OCI-LY3 (cell line): ENCODE results near the gene AHRR.
A peak's percentile ranks its signal among the peaks of the same experiment; 100 is the strongest.

Experiments
- H2AFZ ChIP-seq: fragments of 200-600, 300-600 bp; shearing (Covaris generic); 2 replicates; pipeline ENCODE4 v1.6.0; 2014; ENCODE audit warnings: antibody characterized with exemption, low read depth, low read length
- H3K27ac ChIP-seq: fragments of 200-600, 300-600 bp; sonication (generic); 2 replicates; pipeline ENCODE4 v1.5.1; 2014; ENCODE audit warnings: mild to moderate bottlenecking, low read length, moderate library complexity, mixed read lengths
- H3K27me3 ChIP-seq: fragments of 200-600, 300-600 bp; sonication (generic); 2 replicates; pipeline ENCODE4 v1.6.1; 2014; ENCODE audit warnings: low read depth, low read length, mixed read lengths
- H3K36me3 ChIP-seq: fragments of 200-600, 300-600 bp; sonication (generic); replicated peaks from 2 replicates; pipeline ENCODE3; 2014; ENCODE audit warnings: low read depth, low read length, mixed read lengths
- H3K4me1 ChIP-seq: fragments of 300-600, 200-600 bp; sonication (generic); 2 replicates; pipeline ENCODE4 v1.6.1; 2014; ENCODE audit warnings: low read length, mixed read lengths
- H3K4me2 ChIP-seq: fragments of 200-600, 300-600 bp; sonication (generic); 2 replicates; pipeline ENCODE4 v1.6.1; 2014; ENCODE audit warnings: low read length, mixed read lengths
- H3K4me3 ChIP-seq: fragments of 300-600, 200-600 bp; sonication (generic); 2 replicates; pipeline ENCODE4 v1.5.1; 2014; ENCODE audit warnings: antibody characterized with exemption, mild to moderate bottlenecking, low read length, moderate library complexity
- H3K79me2 ChIP-seq: fragments of 300-600, 200-600 bp; shearing (Covaris generic); 2 replicates; pipeline ENCODE4 v1.6.1; 2014; ENCODE audit warnings: mild to moderate bottlenecking, low read length, mixed read lengths
- H3K9ac ChIP-seq: fragments of 300-600, 200-600 bp; shearing (Covaris generic); 2 replicates; pipeline ENCODE4 v1.6.0; 2014; ENCODE audit warnings: mild to moderate bottlenecking, low read length, moderate library complexity
- H3K9me3 ChIP-seq: fragments of 200-600, 300-600 bp; shearing (Covaris generic); 2 replicates; pipeline ENCODE4 v1.6.1; 2014; ENCODE audit warnings: low read length, mixed read lengths; ENCODE audit not compliant: insufficient read depth
- H4K20me1 ChIP-seq: fragments of 200-600, 300-600 bp; sonication (generic); 2 replicates; pipeline ENCODE4 v1.6.1; 2016; ENCODE audit warnings: low read length, mixed read lengths; ENCODE audit not compliant: insufficient read depth
- EZH2phosphoT487 ChIP-seq: fragments of 200-600 bp; shearing (Covaris generic); IDR thresholded peaks from 2 replicates; pipeline ENCODE4 v1.6.1; 2018; ENCODE audit warnings: antibody characterized with exemption, mixed run types, low read depth
- TF ChIP-seq, protein P1 (sequence below): fragments of 200-600, 300-600 bp; sonication (generic); IDR thresholded peaks from 2 replicates; pipeline ENCODE4 v1.5.1; 2014; ENCODE audit warnings: antibody characterized with exemption, low read length, low read depth

AHRR gene

DNA sequence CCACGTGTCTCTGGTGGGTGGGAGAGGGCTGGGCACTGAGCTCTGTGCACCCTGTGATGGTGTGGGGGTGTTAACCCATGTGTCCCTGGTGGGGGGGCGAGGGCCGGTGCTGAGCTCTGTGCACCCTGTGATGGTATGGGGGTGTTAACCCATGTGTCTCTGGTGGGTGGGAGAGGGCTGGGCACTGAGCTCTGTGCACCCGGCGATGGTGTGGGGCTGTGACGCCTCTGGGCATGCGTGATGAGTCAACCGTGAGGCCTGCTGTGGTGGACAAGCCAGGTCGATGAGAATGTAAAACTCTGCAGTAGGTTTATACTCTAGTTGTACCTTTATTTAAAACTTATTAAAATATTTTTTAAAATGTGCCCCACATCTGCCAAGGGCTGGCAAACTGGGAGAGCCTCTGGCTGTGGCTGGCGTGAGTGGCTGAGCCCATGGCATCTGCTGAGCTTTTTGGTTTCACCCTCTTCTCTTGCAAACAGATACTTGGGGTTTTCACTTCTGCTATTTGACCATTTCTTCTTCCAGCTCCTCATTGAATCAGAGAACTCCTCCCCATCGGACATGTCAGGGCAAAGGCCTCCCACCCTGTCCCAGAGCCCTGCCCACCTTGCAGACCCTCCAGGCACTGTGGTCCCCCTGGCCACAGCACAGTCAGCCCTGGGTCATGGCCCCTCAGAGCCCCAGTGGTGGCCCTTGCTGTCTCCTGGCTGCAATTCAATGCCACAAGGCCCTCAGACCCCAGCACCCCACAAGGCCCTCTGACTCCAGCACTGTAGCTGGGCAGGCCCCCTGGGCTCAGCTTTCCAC lies 103.0 kb downstream of the AHRR start:
- Histone ChIP-seq H3K79me2 (no peaks in the 10 kb centered on the region), H3K9ac (peak overlapping the region; percentile 73), H3K4me2 (peak overlapping the region; percentile 65), H3K9me3 (no peaks in the 10 kb centered on the region), H3K27ac (peak overlapping the region; percentile 95), H3K36me3 (no peaks in the 10 kb centered on the region), H3K4me1 (peaks cover 29% of the 10 kb centered on the region), H3K27me3 (no peaks in the 10 kb centered on the region), H4K20me1 (no peaks in the 10 kb centered on the region), H2AFZ (no peak overlapping the region), H3K4me3 (peak overlapping the region; percentile 34; the same call in 1 of the 2 replicates)
- TF ChIP-seq, protein P1, sequence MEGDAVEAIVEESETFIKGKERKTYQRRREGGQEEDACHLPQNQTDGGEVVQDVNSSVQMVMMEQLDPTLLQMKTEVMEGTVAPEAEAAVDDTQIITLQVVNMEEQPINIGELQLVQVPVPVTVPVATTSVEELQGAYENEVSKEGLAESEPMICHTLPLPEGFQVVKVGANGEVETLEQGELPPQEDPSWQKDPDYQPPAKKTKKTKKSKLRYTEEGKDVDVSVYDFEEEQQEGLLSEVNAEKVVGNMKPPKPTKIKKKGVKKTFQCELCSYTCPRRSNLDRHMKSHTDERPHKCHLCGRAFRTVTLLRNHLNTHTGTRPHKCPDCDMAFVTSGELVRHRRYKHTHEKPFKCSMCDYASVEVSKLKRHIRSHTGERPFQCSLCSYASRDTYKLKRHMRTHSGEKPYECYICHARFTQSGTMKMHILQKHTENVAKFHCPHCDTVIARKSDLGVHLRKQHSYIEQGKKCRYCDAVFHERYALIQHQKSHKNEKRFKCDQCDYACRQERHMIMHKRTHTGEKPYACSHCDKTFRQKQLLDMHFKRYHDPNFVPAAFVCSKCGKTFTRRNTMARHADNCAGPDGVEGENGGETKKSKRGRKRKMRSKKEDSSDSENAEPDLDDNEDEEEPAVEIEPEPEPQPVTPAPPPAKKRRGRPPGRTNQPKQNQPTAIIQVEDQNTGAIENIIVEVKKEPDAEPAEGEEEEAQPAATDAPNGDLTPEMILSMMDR = no peak
- TF ChIP-seq EZH2phosphoT487 = no peak

DNA sequence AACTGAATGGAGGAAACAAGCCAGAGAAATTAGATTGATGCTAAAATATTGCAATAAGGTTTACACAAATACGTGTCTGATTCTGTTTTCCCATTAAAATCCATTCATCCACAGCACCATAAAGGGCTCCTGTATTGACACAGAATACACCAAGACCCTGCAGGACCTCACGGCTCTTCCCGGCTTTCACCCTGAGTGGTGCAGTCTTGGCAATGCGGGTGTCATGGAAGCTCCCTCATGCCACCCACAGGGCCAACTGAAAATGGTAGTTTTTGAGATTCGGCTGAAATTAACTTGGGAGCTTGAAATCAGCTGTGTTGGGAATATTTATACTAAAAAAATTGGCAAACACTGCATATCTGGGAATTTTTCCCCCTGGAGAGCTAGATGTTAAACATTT lies 104.2 kb downstream of the AHRR start:
- Histone ChIP-seq H3K9ac (0 out of 2 replicates have a peak overlapping the region, but pooled peaks have one; percentile 73), H3K4me1 (peaks cover 29% of the 10 kb centered on the region), H3K79me2 (no peaks in the 10 kb centered on the region), H3K9me3 (no peaks in the 10 kb centered on the region), H4K20me1 (no peaks in the 10 kb centered on the region), H3K4me2 (peak overlapping the region; percentile 9; the same call in 1 of the 2 replicates), H3K27ac (peak overlapping the region; percentile 95), H3K27me3 (no peaks in the 10 kb centered on the region), H3K4me3 (no peak overlapping the region), H3K36me3 (no peaks in the 10 kb centered on the region), H2AFZ (no peak overlapping the region)
- TF ChIP-seq, protein P1 = peak; percentile 61
- no peak for TF ChIP-seq EZH2phosphoT487

DNA sequence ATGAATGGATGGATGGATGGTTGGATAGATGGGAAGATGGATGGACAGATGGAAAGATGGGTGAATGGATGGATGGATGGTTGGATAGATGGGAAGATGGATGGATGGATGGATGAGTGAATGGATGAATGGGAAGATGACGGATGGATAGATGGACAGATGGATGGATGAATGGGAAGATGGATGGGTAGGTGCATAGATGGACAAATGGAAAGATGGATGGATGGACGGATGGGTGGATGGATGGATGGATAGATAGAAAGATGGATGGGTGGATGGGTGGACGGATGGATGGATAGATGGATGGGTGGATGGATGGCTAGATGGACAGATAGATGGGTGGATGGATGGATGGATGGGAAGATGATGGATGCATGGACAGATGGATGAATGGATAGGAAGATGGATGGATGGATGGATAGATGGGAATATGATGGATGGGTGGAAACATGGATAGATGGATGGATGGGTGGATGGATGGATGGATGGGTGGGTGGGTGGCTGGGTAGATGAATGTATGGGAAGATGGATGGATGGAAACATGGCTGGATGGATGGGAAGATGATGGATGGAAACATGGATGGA lies 105.0 kb downstream of the AHRR start:
- Histone ChIP-seq H3K36me3 (no peaks in the 10 kb centered on the region), H3K27me3 (no peaks in the 10 kb centered on the region), H3K4me3 (no peak overlapping the region), H4K20me1 (no peaks in the 10 kb centered on the region), H3K9ac (no peak overlapping the region), H3K79me2 (no peaks in the 10 kb centered on the region), H2AFZ (no peak overlapping the region), H3K9me3 (no peaks in the 10 kb centered on the region), H3K4me2 (no peak overlapping the region), H3K4me1 (peaks cover 29% of the 10 kb centered on the region), H3K27ac (no peak overlapping the region)
- TF ChIP-seq EZH2phosphoT487 = no peak
- TF ChIP-seq, protein P1 = no peak

DNA sequence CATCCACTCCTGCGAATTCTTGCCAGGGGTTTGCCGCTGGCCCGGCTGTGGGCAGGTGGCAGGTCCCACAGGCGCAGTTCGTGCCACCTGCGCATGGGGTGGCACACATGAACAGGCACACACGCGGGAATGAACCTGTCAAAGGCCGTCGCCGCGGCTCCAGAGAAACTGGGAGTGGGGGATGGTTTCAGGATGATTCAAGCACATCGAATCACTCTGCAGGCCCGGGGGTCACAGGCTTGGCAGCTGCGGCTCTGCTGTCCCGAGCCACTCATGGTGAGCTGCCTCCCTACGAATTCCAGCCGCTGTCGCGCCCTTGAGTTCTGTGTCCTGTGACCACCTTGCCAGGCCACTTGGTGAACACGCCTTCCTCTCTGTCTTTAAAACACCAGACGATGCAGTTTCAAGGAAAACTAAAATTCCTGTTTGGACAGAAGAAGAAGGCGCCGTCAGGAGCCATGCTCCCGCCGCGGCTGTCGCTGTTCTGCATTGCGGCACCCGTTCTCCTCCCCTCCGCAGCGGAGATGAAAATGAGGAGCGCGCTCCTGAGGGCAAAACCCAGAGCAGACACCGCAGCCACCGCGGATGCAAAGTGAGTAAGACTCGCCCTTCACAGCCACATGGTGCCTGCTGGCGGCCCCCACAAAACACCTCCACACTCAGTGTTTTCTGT lies 106.0 kb downstream of the AHRR start:
- no peaks in the 10 kb centered on the region for H3K9me3 ChIP-seq
- H3K36me3 ChIP-seq = no peaks in the 10 kb centered on the region
- TF ChIP-seq, protein P1 = no peak
- no peak for TF ChIP-seq EZH2phosphoT487
- H2AFZ ChIP-seq = no peak overlapping the region
- no peaks in the 10 kb centered on the region for H4K20me1 ChIP-seq
- H3K4me2 ChIP-seq = no peak overlapping the region
- no peak overlapping the region for H3K27ac ChIP-seq
- H3K4me1 ChIP-seq = peaks cover 29% of the 10 kb centered on the region
- no peaks in the 10 kb centered on the region for H3K79me2 ChIP-seq
- no peak overlapping the region for H3K4me3 ChIP-seq
- no peaks in the 10 kb centered on the region for H3K27me3 ChIP-seq
- H3K9ac ChIP-seq = no peak overlapping the region
